Measurements from ENCODE around the gene LRMDA.

- TF ChIP-seq CTCF (conservative IDR thresholded peaks at IDR 0.05; ENCODE audit: low read depth, low read length) (no peak), RFX5 (IDR thresholded peaks at IDR 0.05; ENCODE audit: low read depth, low read length) (no peak), SMC3 (IDR thresholded peaks at IDR 0.05; ENCODE audit: low read depth, low read length) (no peak), MXI1 (IDR thresholded peaks at IDR 0.05; ENCODE audit: borderline replicate concordance, low read depth, low read length) (no peak)
Observed at GRCh38 chr10:76297780-76298281, 866.4 kb downstream of the LRMDA start.

All from IMR-90 (cell line).